ENCODE results near the gene STATH.

- TF ChIP-seq CTCF (IDR thresholded peaks at IDR 0.05): no peak
- TF ChIP-seq EZH2phosphoT487 (IDR thresholded peaks at IDR 0.05): no peak
Measured at GRCh38 chr4:69957209-69957608, 38.6 kb upstream of the STATH start.

Measured in neural progenitor cell (in vitro differentiated cells).